CD4-positive, alpha-beta T cell treated with Interleukin-1 beta for 1 hour (primary cell): ENCODE measurements around the gene GFM2.
"Not testable (repeated sequence)": the region's sequence is repeated elsewhere in the genome, so short reads cannot be mapped to it uniquely, and the experiment has no call there.

Experiments
- DNase-seq, 2 donors: peaks; one replicate each; pipeline ENCODE4 v3.0.0-alpha.2; 2020 to 2022

Gene GFM2

DNA sequence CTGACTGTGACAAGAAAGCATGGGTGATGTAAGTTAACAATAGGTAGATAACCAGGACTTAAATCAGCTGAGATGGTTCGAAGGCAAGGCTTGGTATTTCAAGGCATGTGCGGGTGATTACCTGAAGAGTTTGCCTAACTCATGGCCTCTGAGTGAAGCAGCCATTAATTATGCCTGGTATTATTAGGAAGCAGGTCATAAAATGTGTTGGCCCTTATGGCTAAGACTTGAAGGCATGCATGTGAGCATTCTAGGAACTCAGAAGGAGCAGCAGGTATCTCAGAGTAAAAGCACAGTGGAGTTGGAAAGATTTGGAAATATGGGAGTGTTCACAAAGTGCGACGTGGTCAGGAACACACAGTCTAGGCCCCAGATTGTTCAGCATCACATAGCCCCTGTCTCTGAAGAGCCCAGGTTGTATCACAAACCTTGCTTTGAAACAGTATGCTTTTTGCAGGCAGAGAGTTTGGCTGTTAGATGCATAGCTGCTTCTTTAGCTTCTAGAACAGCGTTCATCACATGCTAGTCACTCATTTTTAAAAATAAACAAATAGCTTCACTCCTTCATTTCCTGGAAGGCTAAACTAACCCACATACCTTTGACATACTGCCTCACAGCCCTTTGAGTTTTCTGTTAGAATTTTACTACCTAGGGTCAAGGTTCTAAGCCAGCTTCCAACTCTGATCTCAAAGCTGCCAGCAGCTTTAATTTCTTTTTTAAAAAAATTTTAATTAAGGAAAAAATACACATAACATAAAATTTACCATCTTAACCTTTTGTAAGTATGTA lies 79.8 kb downstream of the GFM2 start:
- no peak for DNase-seq

- DNase-seq: peak in 1 of 2 donors; percentile 49
Observed at GRCh38 chr5:74685979-74686631, 80.8 kb downstream of the GFM2 start.

DNA sequence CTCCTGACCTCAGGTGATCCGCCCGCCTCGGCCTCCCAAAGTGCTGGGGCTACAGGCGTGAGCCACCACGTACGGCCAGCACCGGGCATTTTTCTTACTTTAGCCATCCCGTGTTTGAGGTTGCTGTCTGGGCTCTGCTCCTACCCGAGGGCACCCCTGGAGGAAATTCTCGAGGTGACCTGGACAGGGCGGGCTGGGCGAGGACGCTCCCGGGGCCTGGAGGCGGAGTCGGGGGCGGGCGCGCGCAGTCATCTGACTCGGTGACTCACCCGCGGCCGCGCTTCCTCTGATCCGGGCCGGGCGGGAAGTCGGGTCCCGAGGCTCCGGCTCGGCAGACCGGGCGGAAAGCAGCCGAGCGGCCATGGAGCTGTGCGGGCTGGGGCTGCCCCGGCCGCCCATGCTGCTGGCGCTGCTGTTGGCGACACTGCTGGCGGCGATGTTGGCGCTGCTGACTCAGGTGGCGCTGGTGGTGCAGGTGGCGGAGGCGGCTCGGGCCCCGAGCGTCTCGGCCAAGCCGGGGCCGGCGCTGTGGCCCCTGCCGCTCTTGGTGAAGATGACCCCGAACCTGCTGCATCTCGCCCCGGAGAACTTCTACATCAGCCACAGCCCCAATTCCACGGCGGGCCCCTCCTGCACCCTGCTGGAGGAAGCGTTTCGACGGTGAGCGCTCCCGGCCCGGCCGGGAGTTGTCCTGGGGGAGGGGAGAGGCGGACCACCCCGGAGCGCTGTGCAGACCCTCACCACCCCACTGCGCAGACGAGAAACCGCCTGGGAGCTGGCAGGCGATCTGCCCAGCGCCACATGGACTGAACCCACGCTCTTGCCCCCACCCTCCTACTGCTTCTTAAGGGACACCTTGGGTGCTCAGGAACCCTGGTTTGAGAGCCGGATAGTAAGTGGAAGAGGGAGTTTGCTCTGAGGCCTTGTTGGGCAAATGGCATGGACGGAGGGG lies 81.7 kb downstream of the GFM2 start, which contains the start of gene HEXB:
HEXB (plus strand) TSS at position 334 of the 952 bp plus-strand sequence; CDS start at position 362, 28 bp downstream.
- peak; percentile 83 to 85 for DNase-seq

DNA sequence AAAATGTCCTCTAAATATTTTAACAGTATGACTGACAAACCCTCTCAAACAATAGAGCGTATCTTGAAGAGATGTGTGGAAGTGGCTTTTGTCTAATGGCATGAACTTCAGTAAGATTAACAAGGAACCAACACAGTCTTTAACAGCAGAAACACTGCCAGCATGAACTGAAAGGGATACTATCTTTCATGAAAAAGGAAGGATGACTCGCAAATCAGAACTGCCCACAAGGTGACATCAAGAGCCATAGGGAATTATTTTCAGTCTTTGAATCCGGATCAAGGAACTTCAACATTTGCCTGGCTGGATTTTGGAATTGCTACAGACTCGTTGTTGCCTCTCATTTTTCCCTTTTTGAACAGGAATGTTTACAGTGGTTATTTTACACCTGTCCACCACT lies 87.0 kb downstream of the GFM2 start:
- no peak for DNase-seq

DNA sequence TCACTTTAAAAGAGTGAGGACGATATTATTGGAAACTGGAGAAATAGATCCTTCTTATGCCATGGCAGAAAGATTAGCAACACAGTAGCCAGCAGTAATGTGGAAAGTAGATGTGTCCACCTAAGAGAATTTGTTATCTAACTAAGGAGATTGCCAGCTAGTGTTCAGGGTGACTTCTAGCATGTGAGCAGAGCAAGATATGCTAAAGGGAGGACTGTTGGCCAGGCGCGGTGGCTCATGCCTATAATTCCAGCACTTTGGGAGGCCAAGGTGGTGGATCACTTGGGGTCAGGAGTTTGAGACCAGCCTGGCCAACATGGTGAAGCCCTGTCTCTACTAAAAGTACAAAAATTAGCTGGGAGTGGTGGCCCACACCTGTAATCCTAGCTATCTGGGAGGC lies 87.6 kb downstream of the GFM2 start:
- not testable (repeated sequence) for DNase-seq

- DNase-seq: not testable (repeated sequence)
Observed at GRCh38 chr5:74678123-74678522, 88.8 kb downstream of the GFM2 start.

GRCh38 chr5:74676466-74676865 lies 90.5 kb downstream of the GFM2 start:
- DNase-seq: not testable (repeated sequence)

- DNase-seq: peak in 1 of 2 donors; percentile 24
Observed at GRCh38 chr5:74673011-74673790, 93.7 kb downstream of the GFM2 start.

GRCh38 chr5:74672215-74672877 lies 94.6 kb downstream of the GFM2 start:
- DNase-seq: no peak
